ENCODE data around the gene CERT1.

The CERT1 gene

DNA sequence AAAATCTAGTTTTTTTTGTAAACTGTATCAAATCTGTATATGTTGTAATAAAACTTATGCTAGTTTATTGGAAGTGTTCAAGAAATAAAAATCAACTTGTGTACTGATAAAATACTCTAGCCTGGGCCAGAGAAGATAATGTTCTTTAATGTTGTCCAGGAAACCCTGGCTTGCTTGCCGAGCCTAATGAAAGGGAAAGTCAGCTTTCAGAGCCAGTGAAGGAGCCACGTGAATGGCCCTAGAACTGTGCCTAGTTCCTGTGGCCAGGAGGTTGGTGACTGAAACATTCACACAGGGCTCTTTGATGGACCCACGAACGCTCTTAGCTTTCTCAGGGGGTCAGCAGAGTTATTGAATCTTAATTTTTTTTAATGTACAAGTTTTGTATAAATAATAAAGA lies 150.1 kb downstream of the CERT1 start:
- Histone ChIP-seq H3K4me2 (ENCODE audit: insufficient read depth, low read length) (no peak overlapping the region), H3K4me3 (ENCODE audit: low read depth in 1 of 2, low read length in 2 of 2) (no peak overlapping the region), H3K36me3 (ENCODE audit: insufficient read depth, low read length) (peaks cover 69% of the 10 kb centered on the region), H2AFZ (ENCODE audit: low read depth, low read length) (no peak overlapping the region), H3K4me1 (ENCODE audit: insufficient read depth, low read length) (no peaks in the 10 kb centered on the region), H3K9ac (ENCODE audit: low read depth, low read length) (no peak overlapping the region), H3K27me3 (ENCODE audit: insufficient read depth, low read length, poor library complexity) (no peaks in the 10 kb centered on the region), H3K79me2 (ENCODE audit: insufficient read depth, low read length) (no peaks in the 10 kb centered on the region), H3K9me3 (ENCODE audit: insufficient read depth, low read length, severe bottlenecking) (no peaks in the 10 kb centered on the region), H3K27ac (ENCODE audit: low read length) (no peak overlapping the region), H4K20me1 (ENCODE audit: insufficient read depth, low read length) (peaks cover 8% of the 10 kb centered on the region)
- DNase-seq = no peak
- no peak for ATAC-seq (ENCODE audit: insufficient read depth, low read depth)
- TF ChIP-seq, protein P1, sequence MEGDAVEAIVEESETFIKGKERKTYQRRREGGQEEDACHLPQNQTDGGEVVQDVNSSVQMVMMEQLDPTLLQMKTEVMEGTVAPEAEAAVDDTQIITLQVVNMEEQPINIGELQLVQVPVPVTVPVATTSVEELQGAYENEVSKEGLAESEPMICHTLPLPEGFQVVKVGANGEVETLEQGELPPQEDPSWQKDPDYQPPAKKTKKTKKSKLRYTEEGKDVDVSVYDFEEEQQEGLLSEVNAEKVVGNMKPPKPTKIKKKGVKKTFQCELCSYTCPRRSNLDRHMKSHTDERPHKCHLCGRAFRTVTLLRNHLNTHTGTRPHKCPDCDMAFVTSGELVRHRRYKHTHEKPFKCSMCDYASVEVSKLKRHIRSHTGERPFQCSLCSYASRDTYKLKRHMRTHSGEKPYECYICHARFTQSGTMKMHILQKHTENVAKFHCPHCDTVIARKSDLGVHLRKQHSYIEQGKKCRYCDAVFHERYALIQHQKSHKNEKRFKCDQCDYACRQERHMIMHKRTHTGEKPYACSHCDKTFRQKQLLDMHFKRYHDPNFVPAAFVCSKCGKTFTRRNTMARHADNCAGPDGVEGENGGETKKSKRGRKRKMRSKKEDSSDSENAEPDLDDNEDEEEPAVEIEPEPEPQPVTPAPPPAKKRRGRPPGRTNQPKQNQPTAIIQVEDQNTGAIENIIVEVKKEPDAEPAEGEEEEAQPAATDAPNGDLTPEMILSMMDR (IDR thresholded peaks at IDR 0.05; ENCODE audit: borderline replicate concordance, extremely low read depth, low read length, poor library complexity, severe bottlenecking) = no peak
- TF ChIP-seq EZH2 (IDR thresholded peaks at IDR 0.05; ENCODE audit: borderline replicate concordance, low read depth, low read length, severe bottlenecking) = no peak

DNA sequence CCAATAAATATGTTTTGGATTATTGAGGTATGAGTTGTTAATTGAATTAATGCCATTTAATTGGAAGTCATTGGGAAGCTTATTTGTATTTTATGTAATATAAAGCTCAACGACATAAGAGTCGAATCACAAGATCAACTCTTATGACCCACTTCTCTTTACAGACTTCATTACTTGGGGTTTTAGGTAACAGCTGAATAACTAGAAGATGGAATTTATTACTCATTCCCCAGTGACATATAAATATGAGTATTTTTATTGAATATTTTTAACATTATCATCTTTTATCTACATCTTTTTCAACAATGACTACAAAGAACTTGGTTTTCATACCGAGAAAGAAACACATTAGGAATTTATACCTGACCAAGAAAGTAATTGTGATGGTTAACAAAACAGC lies 153.3 kb downstream of the CERT1 start:
- Histone ChIP-seq H3K4me1 (ENCODE audit: insufficient read depth, low read length) (no peaks in the 10 kb centered on the region), H4K20me1 (ENCODE audit: insufficient read depth, low read length) (peaks cover 8% of the 10 kb centered on the region), H2AFZ (ENCODE audit: low read depth, low read length) (no peak overlapping the region), H3K4me2 (ENCODE audit: insufficient read depth, low read length) (no peak overlapping the region), H3K27ac (ENCODE audit: low read length) (no peak overlapping the region), H3K79me2 (ENCODE audit: insufficient read depth, low read length) (0 out of 2 replicates have a peak, but pooled peaks cover 2% of the 10 kb centered on the region), H3K9ac (ENCODE audit: low read depth, low read length) (no peak overlapping the region), H3K4me3 (ENCODE audit: low read depth in 1 of 2, low read length in 2 of 2) (no peak overlapping the region), H3K9me3 (ENCODE audit: insufficient read depth, low read length, severe bottlenecking) (no peaks in the 10 kb centered on the region), H3K27me3 (ENCODE audit: insufficient read depth, low read length, poor library complexity) (no peaks in the 10 kb centered on the region), H3K36me3 (ENCODE audit: insufficient read depth, low read length) (peaks cover 99% of the 10 kb centered on the region)
- ATAC-seq (ENCODE audit: insufficient read depth, low read depth) = no peak
- no peak for DNase-seq
- TF ChIP-seq EZH2 (IDR thresholded peaks at IDR 0.05; ENCODE audit: borderline replicate concordance, low read depth, low read length, severe bottlenecking) = no peak
- TF ChIP-seq, protein P1 (IDR thresholded peaks at IDR 0.05; ENCODE audit: borderline replicate concordance, extremely low read depth, low read length, poor library complexity, severe bottlenecking) = no peak

DNA sequence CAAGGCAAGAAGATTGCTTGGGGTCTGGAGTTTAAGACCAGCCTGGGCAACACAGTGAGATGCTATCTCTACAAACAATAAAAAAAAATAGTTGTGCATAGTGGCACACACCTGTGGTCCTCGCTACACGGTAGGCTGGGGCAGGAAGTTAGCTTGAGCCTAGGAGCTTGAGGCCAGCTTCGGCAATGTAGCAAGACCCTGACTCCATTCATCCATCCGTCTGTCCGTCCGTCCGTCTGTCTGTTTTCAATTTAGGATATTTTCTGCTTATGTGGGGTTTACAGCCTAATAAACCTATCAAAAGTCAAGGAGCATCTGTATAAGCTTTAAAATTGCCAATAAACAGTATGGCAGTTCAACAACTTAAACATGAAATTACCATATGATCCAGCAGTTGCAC lies 154.7 kb downstream of the CERT1 start:
- H3K79me2 ChIP-seq (ENCODE audit: insufficient read depth, low read length) = 0 out of 2 replicates have a peak, but pooled peaks cover 7% of the 10 kb centered on the region
- H3K9me3 ChIP-seq (ENCODE audit: insufficient read depth, low read length, severe bottlenecking) = no peaks in the 10 kb centered on the region
- H3K4me3 ChIP-seq (ENCODE audit: low read depth in 1 of 2, low read length in 2 of 2) = no peak overlapping the region
- DNase-seq = no peak
- no peak overlapping the region for H3K27ac ChIP-seq (ENCODE audit: low read length)
- no peak overlapping the region for H2AFZ ChIP-seq (ENCODE audit: low read depth, low read length)
- H3K4me1 ChIP-seq (ENCODE audit: insufficient read depth, low read length) = no peaks in the 10 kb centered on the region
- H3K4me2 ChIP-seq (ENCODE audit: insufficient read depth, low read length) = no peak overlapping the region
- TF ChIP-seq EZH2 (IDR thresholded peaks at IDR 0.05; ENCODE audit: borderline replicate concordance, low read depth, low read length, severe bottlenecking) = no peak
- TF ChIP-seq, protein P1 (IDR thresholded peaks at IDR 0.05; ENCODE audit: borderline replicate concordance, extremely low read depth, low read length, poor library complexity, severe bottlenecking) = no peak
- peaks cover 99% of the 10 kb centered on the region for H3K36me3 ChIP-seq (ENCODE audit: insufficient read depth, low read length)
- peaks cover 11% of the 10 kb centered on the region for H4K20me1 ChIP-seq (ENCODE audit: insufficient read depth, low read length)
- H3K27me3 ChIP-seq (ENCODE audit: insufficient read depth, low read length, poor library complexity) = no peaks in the 10 kb centered on the region
- ATAC-seq (ENCODE audit: insufficient read depth, low read depth) = no peak
- no peak overlapping the region for H3K9ac ChIP-seq (ENCODE audit: low read depth, low read length)

DNA sequence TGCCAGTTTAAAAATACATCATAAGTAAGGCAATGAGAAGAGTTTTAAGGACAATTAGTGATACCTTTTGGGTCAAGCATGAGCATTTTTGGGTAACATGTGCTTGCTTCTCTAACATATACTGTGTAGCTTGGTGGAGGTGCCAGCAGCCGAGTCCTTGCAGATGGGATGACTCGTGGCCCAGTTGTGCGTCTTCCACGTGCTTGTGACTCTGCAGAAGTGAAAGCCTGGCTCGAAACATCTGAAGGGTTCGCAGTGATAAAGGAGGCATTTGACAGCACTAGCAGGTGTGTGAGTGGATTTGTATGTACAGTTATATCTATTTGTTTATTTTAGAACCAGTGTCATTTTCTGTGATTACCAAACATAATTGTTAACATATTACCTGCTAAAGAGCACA lies 156.2 kb downstream of the CERT1 start:
- Histone ChIP-seq H3K27me3 (ENCODE audit: insufficient read depth, low read length, poor library complexity) (no peaks in the 10 kb centered on the region), H3K79me2 (ENCODE audit: insufficient read depth, low read length) (peaks cover 18% of the 10 kb centered on the region; the same call in 1 of the 2 replicates), H3K27ac (ENCODE audit: low read length) (no peak overlapping the region), H4K20me1 (ENCODE audit: insufficient read depth, low read length) (peaks cover 11% of the 10 kb centered on the region), H3K9ac (ENCODE audit: low read depth, low read length) (no peak overlapping the region), H3K4me2 (ENCODE audit: insufficient read depth, low read length) (no peak overlapping the region), H3K4me3 (ENCODE audit: low read depth in 1 of 2, low read length in 2 of 2) (no peak overlapping the region), H3K4me1 (ENCODE audit: insufficient read depth, low read length) (no peaks in the 10 kb centered on the region), H3K9me3 (ENCODE audit: insufficient read depth, low read length, severe bottlenecking) (no peaks in the 10 kb centered on the region), H2AFZ (ENCODE audit: low read depth, low read length) (no peak overlapping the region), H3K36me3 (ENCODE audit: insufficient read depth, low read length) (peaks cover 99% of the 10 kb centered on the region)
- ATAC-seq (ENCODE audit: insufficient read depth, low read depth) (no peak), DNase-seq (no peak)
- TF ChIP-seq EZH2 (IDR thresholded peaks at IDR 0.05; ENCODE audit: borderline replicate concordance, low read depth, low read length, severe bottlenecking) = no peak
- TF ChIP-seq, protein P1 (IDR thresholded peaks at IDR 0.05; ENCODE audit: borderline replicate concordance, extremely low read depth, low read length, poor library complexity, severe bottlenecking) = no peak

Measured in DND-41 (cell line).